Left hindlimb (tissue), 1 donor: ENCODE results near the gene TAF1B.

ENCODE experiments used
- DNase-seq: peaks from one replicate; pipeline ENCODE4 v3.0.0-alpha.2; 2018

The TAF1B gene

DNA sequence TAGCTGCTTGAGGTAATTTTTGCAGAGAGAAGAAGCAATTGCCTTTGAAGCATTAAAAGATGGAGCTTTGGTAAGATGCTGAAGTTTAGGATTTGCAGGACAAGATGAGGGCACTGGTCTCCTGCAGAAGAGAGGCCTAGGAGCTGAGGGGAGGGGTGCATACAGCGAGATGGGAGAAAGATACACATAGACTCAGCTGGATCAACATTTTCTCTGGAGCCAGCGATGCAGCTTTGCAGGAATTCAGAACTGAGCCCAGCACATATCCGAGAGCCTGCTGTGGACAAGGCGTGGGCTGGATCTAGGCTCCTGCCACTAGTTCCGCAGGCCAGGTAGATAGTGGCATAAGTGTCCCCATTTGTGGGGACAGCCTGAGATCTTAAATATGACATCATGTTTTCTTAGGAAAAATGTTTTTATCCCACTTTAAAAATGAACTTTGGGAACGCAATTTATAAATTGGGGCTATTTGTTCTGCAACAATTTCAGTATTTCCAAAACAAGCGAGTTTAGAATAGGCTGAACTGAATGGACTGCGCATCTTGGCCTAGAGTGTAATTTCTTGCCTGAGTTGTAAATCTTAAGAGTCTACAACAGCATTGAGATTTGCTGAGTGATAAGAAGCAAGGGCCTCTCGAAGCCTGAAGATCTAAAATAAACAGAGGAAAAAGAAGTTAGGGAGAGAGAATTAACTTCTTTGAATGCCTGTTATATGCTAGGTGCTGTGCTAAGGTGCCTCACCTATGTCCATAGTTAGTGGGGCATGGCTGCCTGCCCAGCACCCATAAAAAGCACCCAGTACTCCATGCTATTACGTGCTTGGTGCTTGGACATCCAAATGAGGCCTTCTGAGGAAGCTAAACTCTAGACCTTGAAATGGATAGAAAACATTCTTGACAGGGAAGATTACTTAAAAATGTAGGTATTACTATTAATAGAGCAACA, 125.6 kb downstream of the TAF1B start:
- DNase-seq, result no peak

DNA sequence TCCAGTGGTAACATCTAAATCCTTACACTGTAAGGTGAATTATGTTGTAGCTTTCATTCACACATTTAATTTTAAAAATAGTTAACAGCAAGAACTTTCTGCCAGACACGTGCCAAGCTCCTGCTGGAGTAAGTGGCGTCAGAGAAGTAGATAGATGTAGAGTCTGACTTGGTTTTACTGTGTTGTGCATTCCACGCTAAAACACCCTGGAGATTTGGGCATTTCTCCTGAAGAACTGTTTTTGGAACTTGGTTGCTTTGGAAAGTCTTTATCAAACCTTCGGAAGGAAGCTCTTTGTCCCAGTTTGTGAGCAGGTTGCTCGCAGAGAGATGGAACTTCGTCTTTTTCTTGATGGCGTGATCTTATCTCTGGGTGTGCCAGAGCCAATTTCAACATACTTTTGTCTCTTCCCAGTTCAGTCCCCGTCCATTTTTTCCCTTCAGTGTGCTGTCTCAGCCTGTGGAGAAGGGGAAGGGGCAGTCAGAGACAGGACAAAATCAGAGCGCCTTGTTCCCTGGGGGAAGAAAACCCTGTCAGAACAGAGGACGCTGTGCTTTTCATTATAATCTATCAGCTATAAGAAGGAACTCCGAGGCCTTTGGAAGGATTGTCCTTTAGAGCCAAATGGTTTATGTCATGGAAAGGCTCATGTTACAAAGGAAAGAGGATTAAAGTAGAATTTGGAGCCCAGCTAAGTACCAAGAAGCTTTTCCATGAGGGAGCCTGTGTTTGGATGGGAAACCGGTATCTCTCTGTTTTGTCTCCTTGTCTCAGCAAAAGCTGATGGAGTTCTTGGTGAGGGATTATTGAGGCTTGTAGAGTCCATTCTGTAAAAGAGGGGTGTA, 127.1 kb downstream of the TAF1B start:
- no peak for DNase-seq

GRCh38 chr2:9971105-9971818, 128.0 kb downstream of the TAF1B start:
- no peak for DNase-seq

GRCh38 chr2:9971890-9972289, 128.6 kb downstream of the TAF1B start:
- no peak for DNase-seq

DNA sequence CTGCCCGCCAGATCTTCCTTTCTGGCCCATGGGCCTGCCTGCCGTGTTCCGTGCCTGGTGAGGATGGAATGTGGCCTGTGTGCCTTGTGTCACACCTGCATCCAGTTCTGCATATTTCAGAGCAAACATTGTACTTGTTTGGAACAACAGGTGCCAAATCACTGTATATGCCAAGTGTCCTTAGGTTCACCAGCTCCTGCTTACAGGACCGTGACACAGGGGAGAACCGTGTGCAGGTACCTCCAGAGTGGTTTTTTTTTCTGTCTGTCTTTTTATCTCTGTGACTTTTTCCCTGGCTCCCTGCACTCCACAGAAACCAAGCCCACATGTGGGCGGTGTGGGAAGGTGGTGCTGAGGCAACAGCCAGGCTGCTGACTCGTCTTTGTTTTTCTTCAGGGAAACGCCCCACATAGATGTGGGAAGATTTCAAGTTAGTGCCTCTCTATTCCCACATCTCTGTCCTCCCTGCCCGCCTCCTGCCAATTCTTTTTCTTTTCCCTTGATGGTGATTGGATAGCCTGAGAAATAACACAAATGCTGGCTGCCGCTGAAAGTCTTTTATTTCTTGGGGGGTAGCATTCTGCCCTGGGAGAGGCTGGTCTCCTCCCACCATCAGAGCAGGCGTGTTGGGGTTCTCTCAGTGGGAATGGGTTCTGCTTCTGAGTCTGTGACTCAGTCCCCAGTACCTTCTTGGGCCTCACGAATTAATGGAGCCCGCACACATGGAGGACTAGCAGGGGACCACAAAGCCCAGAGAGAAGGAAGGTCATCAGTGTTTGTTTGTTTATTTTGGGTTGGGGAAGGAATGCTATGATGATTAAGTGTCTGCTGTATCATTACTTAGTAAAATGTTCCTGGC, 129.6 kb downstream of the TAF1B start:
- DNase-seq, result no peak

GRCh38 chr2:9973690-9974089, 130.4 kb downstream of the TAF1B start:
- no peak for DNase-seq

GRCh38 chr2:9974343-9974742, 131.1 kb downstream of the TAF1B start:
- DNase-seq, result no peak

- no peak for DNase-seq
These were observed 132.1 kb downstream of the TAF1B start for GRCh38 chr2:9975328-9975727.

- no peak for DNase-seq
These were observed 132.7 kb downstream of the TAF1B start for GRCh38 chr2:9975805-9976447.

DNA sequence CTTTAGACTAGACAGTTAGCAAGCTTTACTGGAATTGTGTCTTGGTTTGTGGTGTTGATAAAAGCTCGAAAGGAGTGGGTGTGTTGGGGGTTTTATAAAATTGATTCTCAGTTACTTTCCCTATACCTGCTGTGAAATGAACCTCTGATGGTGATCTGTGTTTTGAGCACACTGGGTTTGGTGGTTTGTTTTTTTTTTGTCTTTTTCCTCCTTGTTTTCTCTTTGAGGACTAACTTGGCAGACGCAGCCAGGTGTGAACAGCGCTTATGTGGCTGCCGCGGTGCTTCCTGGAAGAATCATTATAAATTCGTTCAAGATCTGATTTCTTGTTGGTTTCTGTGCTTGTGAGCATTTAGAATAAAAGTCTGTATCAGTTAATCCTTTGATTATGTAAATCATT, 136.7 kb downstream of the TAF1B start:
- no peak for DNase-seq

- DNase-seq, result no peak
These were observed 137.2 kb downstream of the TAF1B start for GRCh38 chr2:9980520-9980919.

- no peak for DNase-seq
These were observed 138.4 kb downstream of the TAF1B start for GRCh38 chr2:9981655-9982054.

GRCh38 chr2:9982248-9982647, 139.0 kb downstream of the TAF1B start:
- peak; percentile 56 for DNase-seq

GRCh38 chr2:9982891-9983290, 139.6 kb downstream of the TAF1B start:
- no peak for DNase-seq

GRCh38 chr2:9983401-9984216, 140.3 kb downstream of the TAF1B start:
- no peak for DNase-seq
